ENCODE measurements around the gene SPPL2B. TPM values are rescaled to one million over a fixed set of nuclear protein-coding genes. Genes with fewer than 3 reads are reported as not detected.

SPPL2B gene
- total RNA-seq, 2 donors from 2014 or later = 54.0 to 87.1 TPM

GRCh38 chr19:2318923-2319322 is 9.6 kb upstream of the SPPL2B start:
- Histone ChIP-seq H3K4me3 (no peak overlapping the region), H3K27ac (no peak overlapping the region), H3K9me3 (no peaks in the 10 kb centered on the region), H3K4me1 (replicated peaks) (no peaks in the 10 kb centered on the region), H3K36me3 (no peaks in the 10 kb centered on the region), H3K27me3 (replicated peaks; ENCODE audit: insufficient read depth) (no peaks in the 10 kb centered on the region)
- WGBS = 91% methylated on average over 6 of the region's 6 CpGs
- no peak for TF ChIP-seq CTCF (IDR thresholded peaks at IDR 0.05)
- no peak for DNase-seq (ENCODE audit: low spot score)
- intact Hi-C loops (cut with DNase I) = loop anchor here (5.0 kb wide), 1 partner anchor 42 kb away; no protein-coding TSS in a partner anchor

GRCh38 chr19:2319551-2319950 is 8.9 kb upstream of the SPPL2B start:
- no peak for DNase-seq (ENCODE audit: low spot score)
- TF ChIP-seq CTCF (IDR thresholded peaks at IDR 0.05) = no peak
- Histone ChIP-seq H3K27me3 (replicated peaks; ENCODE audit: insufficient read depth) (no peaks in the 10 kb centered on the region), H3K4me3 (no peak overlapping the region), H3K9me3 (no peaks in the 10 kb centered on the region), H3K36me3 (no peaks in the 10 kb centered on the region), H3K27ac (no peak overlapping the region), H3K4me1 (replicated peaks) (no peaks in the 10 kb centered on the region)
- whole genome bisulfite sequencing = 91% methylated on average over 20 of the region's 20 CpGs
- intact Hi-C loops (cut with DNase I) = loop anchor here (5.0 kb wide), 1 partner anchor 42 kb away; no protein-coding TSS in a partner anchor

- Histone ChIP-seq H3K9me3 (no peaks in the 10 kb centered on the region), H3K36me3 (no peaks in the 10 kb centered on the region), H3K4me3 (no peak overlapping the region), H3K27me3 (replicated peaks; ENCODE audit: insufficient read depth) (no peaks in the 10 kb centered on the region), H3K27ac (no peak overlapping the region), H3K4me1 (replicated peaks) (no peaks in the 10 kb centered on the region)
- TF ChIP-seq POLR2AphosphoS5 (IDR thresholded peaks at IDR 0.05) (no peak), CTCF (IDR thresholded peaks at IDR 0.05) (no peak), POLR2A (IDR thresholded peaks at IDR 0.05) (no peak)
- DNase-seq (ENCODE audit: low spot score) = no peak
- 68% methylated on average over 12 of the region's 12 CpGs for WGBS
- intact Hi-C loops (cut with DNase I) = loop anchor here (10.0 kb wide), 1 partner anchor 85 kb away; the partner anchor contains the start of genes PLEKHJ1 and SF3A2
Observed at GRCh38 chr19:2320049-2320448, 8.4 kb upstream of the SPPL2B start.

GRCh38 chr19:2320939-2321338 is 7.5 kb upstream of the SPPL2B start:
- no peak for DNase-seq (ENCODE audit: low spot score)
- intact Hi-C loops (cut with DNase I) = loop anchor here (10.0 kb wide), 1 partner anchor 86 kb away; the partner anchor contains the start of genes PLEKHJ1 and SF3A2
- H3K4me1 ChIP-seq (replicated peaks) = no peaks in the 10 kb centered on the region
- H3K4me3 ChIP-seq = no peak overlapping the region
- no peaks in the 10 kb centered on the region for H3K36me3 ChIP-seq
- H3K9me3 ChIP-seq = no peaks in the 10 kb centered on the region
- no peak for TF ChIP-seq CTCF (IDR thresholded peaks at IDR 0.05)
- TF ChIP-seq POLR2AphosphoS5 (IDR thresholded peaks at IDR 0.05) = no peak
- no peak for TF ChIP-seq POLR2A (IDR thresholded peaks at IDR 0.05)
- H3K27me3 ChIP-seq (replicated peaks; ENCODE audit: insufficient read depth) = no peaks in the 10 kb centered on the region
- WGBS = 86% methylated on average over 11 of the region's 12 CpGs
- no peak overlapping the region for H3K27ac ChIP-seq

GRCh38 chr19:2321565-2322283 is 6.8 kb upstream of the SPPL2B start:
- intact Hi-C loops (cut with DNase I) = loop anchor here (10.0 kb wide), 1 partner anchor 87 kb away; the partner anchor contains the start of genes PLEKHJ1 and SF3A2
- 73% methylated on average over 20 of the region's 39 CpGs for WGBS
- TF ChIP-seq POLR2AphosphoS5 (IDR thresholded peaks at IDR 0.05) (no peak), CTCF (IDR thresholded peaks at IDR 0.05) (no peak), POLR2A (IDR thresholded peaks at IDR 0.05) (no peak)
- no peaks in the 10 kb centered on the region for H3K4me1 ChIP-seq (replicated peaks)
- no peaks in the 10 kb centered on the region for H3K9me3 ChIP-seq
- no peaks in the 10 kb centered on the region for H3K36me3 ChIP-seq
- no peak overlapping the region for H3K27ac ChIP-seq
- no peaks in the 10 kb centered on the region for H3K27me3 ChIP-seq (replicated peaks; ENCODE audit: insufficient read depth)
- H3K4me3 ChIP-seq = no peak overlapping the region
- no peak for DNase-seq (ENCODE audit: low spot score)
